Naive B cell (primary cell): ENCODE data around the gene ZNF487. TPM values are rescaled to one million over a fixed set of nuclear protein-coding genes. Genes with fewer than 3 reads are reported as not detected.

ENCODE experiments used
- polyA plus RNA-seq, 6 donors: library from polyadenylated mRNA; unstranded; fragments of 300-500 nt; fragmentation: Illumina TruSeq; gene quantifications; one replicate each; pipeline ENCODE4 v1.2.3, GENCODE V29; 2021; ENCODE audit warnings: low read depth in 6 of 6

ZNF487 gene
- polyA plus RNA-seq, 6 donors from 2014 or later: 5.6 to 18.3 (median 9.2) TPM

Other genes with a start within 250 kb of the ZNF487 start
- gene RASGEF1A, start 170.0 kb upstream of the ZNF487 start, polyA plus RNA-seq: under 1 TPM in 5 of 6 donors, not detected in 1; 0.21 to 0.73 (median 0.37) TPM
- not detected for gene FXYD4, start 65.5 kb upstream of the ZNF487 start, polyA plus RNA-seq
- gene HNRNPF, start 27.9 kb upstream of the ZNF487 start, polyA plus RNA-seq: 100 to 1,000 TPM; 166 to 228 (median 215) TPM
- 10 to 100 TPM in 1 of 6 donors, 1 to 10 TPM in 5; 1.9 to 14.1 (median 3.0) TPM for gene ZNF239, start 137.5 kb downstream of the ZNF487 start, polyA plus RNA-seq
- 1 to 10 TPM; 3.7 to 9.4 (median 7.4) TPM for gene ZNF485, start 169.3 kb downstream of the ZNF487 start, polyA plus RNA-seq
- 100 to 1,000 TPM in 1 of 6 donors, 10 to 100 TPM in 5; 68.9 to 135 (median 83.1) TPM for gene ZNF32, start 211.8 kb downstream of the ZNF487 start, polyA plus RNA-seq